ENCODE results near the gene SH3RF2. TPM values are rescaled to one million over a fixed set of nuclear protein-coding genes. Genes with fewer than 3 reads are reported as not detected.
A peak's percentile ranks its signal among the peaks of the same experiment; 100 is the strongest.

SH3RF2 gene
- total RNA-seq, 4 donors from 2014 or later: 67.9 to 172 (median 96.3) TPM

- Histone ChIP-seq H3K9me3 (no peaks in the 10 kb centered on the region), H3K27ac (no peak overlapping the region), H3K4me3 (no peak overlapping the region), H3K36me3 (no peaks in the 10 kb centered on the region), H3K4me1 (peaks cover 0 to 27% (median 9%) of the 10 kb centered on the region in 4 donors), H3K27me3 (no peaks in the 10 kb centered on the region)
- in situ Hi-C loops (cut with MboI; ENCODE audit: low pct_ligation_motif_present in 1 of 4, low pct_unique_long_range_greater_than_20kb in 1 of 4, low sequenced_read_pairs in 3 of 4): loop anchor here (10.0 to 25.0 kb wide), 4 partner anchors 138 to 1838 kb away; no protein-coding TSS in a partner anchor
- intact Hi-C loops (cut with DNase I; ENCODE audit: low total_unique reads): no loop called here
- WGBS, 2 donors (ENCODE audit: low coverage in 1 of 2): 84 to 86% methylated on average over 3 to 5 of the region's 5 CpGs
- TF ChIP-seq, protein P1, sequence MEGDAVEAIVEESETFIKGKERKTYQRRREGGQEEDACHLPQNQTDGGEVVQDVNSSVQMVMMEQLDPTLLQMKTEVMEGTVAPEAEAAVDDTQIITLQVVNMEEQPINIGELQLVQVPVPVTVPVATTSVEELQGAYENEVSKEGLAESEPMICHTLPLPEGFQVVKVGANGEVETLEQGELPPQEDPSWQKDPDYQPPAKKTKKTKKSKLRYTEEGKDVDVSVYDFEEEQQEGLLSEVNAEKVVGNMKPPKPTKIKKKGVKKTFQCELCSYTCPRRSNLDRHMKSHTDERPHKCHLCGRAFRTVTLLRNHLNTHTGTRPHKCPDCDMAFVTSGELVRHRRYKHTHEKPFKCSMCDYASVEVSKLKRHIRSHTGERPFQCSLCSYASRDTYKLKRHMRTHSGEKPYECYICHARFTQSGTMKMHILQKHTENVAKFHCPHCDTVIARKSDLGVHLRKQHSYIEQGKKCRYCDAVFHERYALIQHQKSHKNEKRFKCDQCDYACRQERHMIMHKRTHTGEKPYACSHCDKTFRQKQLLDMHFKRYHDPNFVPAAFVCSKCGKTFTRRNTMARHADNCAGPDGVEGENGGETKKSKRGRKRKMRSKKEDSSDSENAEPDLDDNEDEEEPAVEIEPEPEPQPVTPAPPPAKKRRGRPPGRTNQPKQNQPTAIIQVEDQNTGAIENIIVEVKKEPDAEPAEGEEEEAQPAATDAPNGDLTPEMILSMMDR (IDR thresholded peaks at IDR 0.05): no peak
- TF ChIP-seq POLR2A (IDR thresholded peaks at IDR 0.05) (no peak), POLR2AphosphoS5 (IDR thresholded peaks at IDR 0.05) (no peak), EP300 (IDR thresholded peaks at IDR 0.05; ENCODE audit: low read depth) (no peak)
- DNase-seq: no peak
These were observed 113.7 kb downstream of the SH3RF2 start for GRCh38 chr5:146050086-146050485.

GRCh38 chr5:146051678-146052077 is 115.3 kb downstream of the SH3RF2 start:
- WGBS, 2 donors (ENCODE audit: low coverage in 1 of 2): 56 to 69% methylated on average over 3 of the region's 3 CpGs
- Histone ChIP-seq H3K9me3 (no peaks in the 10 kb centered on the region), H3K4me3 (no peak overlapping the region), H3K4me1 (peaks cover 0 to 21% (median 9%) of the 10 kb centered on the region in 4 donors), H3K36me3 (no peaks in the 10 kb centered on the region), H3K27ac (no peak overlapping the region), H3K27me3 (no peaks in the 10 kb centered on the region)
- in situ Hi-C loops (cut with MboI; ENCODE audit: low pct_ligation_motif_present in 1 of 4, low pct_unique_long_range_greater_than_20kb in 1 of 4, low sequenced_read_pairs in 3 of 4) (loop anchor here (10.0 to 25.0 kb wide), 4 partner anchors 139 to 1839 kb away; no protein-coding TSS in a partner anchor), intact Hi-C loops (cut with DNase I; ENCODE audit: low total_unique reads) (no loop called here)
- TF ChIP-seq POLR2A (IDR thresholded peaks at IDR 0.05) (no peak), POLR2AphosphoS5 (IDR thresholded peaks at IDR 0.05) (no peak), EP300 (IDR thresholded peaks at IDR 0.05; ENCODE audit: low read depth) (no peak)
- TF ChIP-seq, protein P1 (IDR thresholded peaks at IDR 0.05): no peak
- no peak for DNase-seq

DNA sequence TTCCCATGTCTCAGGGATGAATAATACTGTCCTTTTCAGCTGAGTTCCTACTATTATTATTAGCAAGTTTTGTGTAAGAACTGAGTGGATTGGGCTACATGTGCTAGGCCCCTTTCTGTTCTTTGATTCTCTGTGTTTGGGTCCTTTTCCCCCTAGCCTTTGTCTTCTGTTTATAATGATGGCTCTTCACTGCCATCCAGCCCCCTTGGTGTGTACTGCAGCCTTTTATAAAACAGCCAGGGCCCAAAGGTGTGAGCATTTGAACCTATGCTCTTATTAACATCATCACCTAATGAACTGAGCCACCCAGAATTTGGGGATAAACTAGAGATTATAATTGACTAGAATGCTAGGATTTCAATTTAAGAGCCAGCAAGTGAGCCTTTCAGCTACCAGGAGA is 116.4 kb downstream of the SH3RF2 start:
- Histone ChIP-seq H3K9me3 (no peaks in the 10 kb centered on the region), H3K27me3 (no peaks in the 10 kb centered on the region), H3K4me1 (peaks cover 0 to 12% (median 4%) of the 10 kb centered on the region in 4 donors), H3K27ac (no peak overlapping the region), H3K4me3 (no peak overlapping the region), H3K36me3 (no peaks in the 10 kb centered on the region)
- no peak for DNase-seq
- no peak for TF ChIP-seq EP300 (IDR thresholded peaks at IDR 0.05; ENCODE audit: low read depth)
- TF ChIP-seq POLR2A (IDR thresholded peaks at IDR 0.05): no peak
- TF ChIP-seq POLR2AphosphoS5 (IDR thresholded peaks at IDR 0.05): no peak
- TF ChIP-seq, protein P1 (IDR thresholded peaks at IDR 0.05): peak in 2 of 5 experiments; percentile 5 to 17
- in situ Hi-C loops (cut with MboI; ENCODE audit: low pct_ligation_motif_present in 1 of 4, low pct_unique_long_range_greater_than_20kb in 1 of 4, low sequenced_read_pairs in 3 of 4) (loop anchor here (10.0 to 25.0 kb wide), 4 partner anchors 140 to 1840 kb away; no protein-coding TSS in a partner anchor), intact Hi-C loops (cut with DNase I; ENCODE audit: low total_unique reads) (no loop called here)

- Histone ChIP-seq H3K4me3 (no peak overlapping the region), H3K36me3 (no peaks in the 10 kb centered on the region), H3K4me1 (no peaks in the 10 kb centered on the region), H3K27ac (no peak overlapping the region), H3K27me3 (no peaks in the 10 kb centered on the region), H3K9me3 (no peaks in the 10 kb centered on the region)
- 58 to 77% methylated on average over 2 of the region's 2 CpGs for WGBS, 2 donors (ENCODE audit: low coverage in 1 of 2)
- no peak for TF ChIP-seq POLR2AphosphoS5 (IDR thresholded peaks at IDR 0.05)
- in situ Hi-C loops (cut with MboI; ENCODE audit: low pct_ligation_motif_present in 1 of 4, low pct_unique_long_range_greater_than_20kb in 1 of 4, low sequenced_read_pairs in 3 of 4) (loop anchor here (10.0 to 25.0 kb wide), 4 partner anchors 143 to 1843 kb away; no protein-coding TSS in a partner anchor), intact Hi-C loops (cut with DNase I; ENCODE audit: low total_unique reads) (no loop called here)
- DNase-seq: no peak
These were observed 119.1 kb downstream of the SH3RF2 start for GRCh38 chr5:146055432-146055831.
